HepG2 (cell line): Measurements from ENCODE around the gene NOS1AP. TPM values are rescaled to one million over a fixed set of nuclear protein-coding genes. Genes with fewer than 3 reads are reported as not detected.

Experiments
- CEBPZ ChIP-seq: IDR thresholded peaks from 2 replicates; pipeline ENCODE4 v1.6.1; 2012; ENCODE audit warnings: low read length, improper control_type of control experiment
- EEA1 ChIP-seq: sonication (generic); formaldehyde crosslinking; IDR thresholded peaks from 2 replicates; pipeline ENCODE4 v1.5.1; 2020; ENCODE audit warnings: mild to moderate bottlenecking, missing genetic modification reagents, borderline replicate concordance
- FIP1L1 ChIP-seq: fragments of 200-400 bp; formaldehyde crosslinking; IDR thresholded peaks from 2 replicates; pipeline ENCODE4 v1.6.1; 2018; ENCODE audit warnings: low read depth, mild to moderate bottlenecking, low read length, moderate library complexity, borderline replicate concordance; ENCODE audit not compliant: insufficient read depth
- GRHL1 ChIP-seq: sonication (generic); formaldehyde crosslinking; conservative IDR thresholded peaks from 2 replicates; pipeline ENCODE4 v1.8.0; 2022; ENCODE audit warnings: missing genetic modification reagents
- GTF3A ChIP-seq: sonication (generic); formaldehyde crosslinking; conservative IDR thresholded peaks from 2 replicates; pipeline ENCODE4 v1.4.0; 2020; ENCODE audit warnings: mild to moderate bottlenecking, missing genetic modification reagents
- HHEX ChIP-seq: IDR thresholded peaks from 2 replicates; pipeline ENCODE4 v1.6.1; 2016; ENCODE audit warnings: control low read depth
- KLF6 ChIP-seq: IDR thresholded peaks from 2 replicates; pipeline ENCODE4 v1.8.0; 2016; ENCODE audit warnings: missing biosample characterization, missing genetic modification reagents
- KMT2B ChIP-seq: IDR thresholded peaks from 2 replicates; pipeline ENCODE4 v1.6.1; 2016; ENCODE audit warnings: missing genetic modification reagents, missing compliant biosample characterization
- MED8 ChIP-seq: sonication (generic); formaldehyde crosslinking; IDR thresholded peaks from 2 replicates; pipeline ENCODE4 v1.8.1; 2023; ENCODE audit warnings: mild to moderate bottlenecking, missing genetic modification reagents; ENCODE audit not compliant: insufficient replicate concordance
- SOX6 ChIP-seq, 2 experiments: fragments of 450-650 bp in 1 of 2; sonication (generic) in 1 of 2; formaldehyde crosslinking in 1 of 2; IDR thresholded peaks; 2 replicates each; pipeline versions ENCODE4 v1.4.0 to v1.6.1; 2017 to 2020; ENCODE audit warnings: antibody characterized with exemption in 1 of 2, mild to moderate bottlenecking in 1 of 2, missing genetic modification reagents in 1 of 2
- TCF7L2 ChIP-seq: IDR thresholded peaks from 2 replicates; pipeline ENCODE4 v1.6.1; 2011; ENCODE audit warnings: mild to moderate bottlenecking, low read depth, low read length, moderate library complexity
- TMF1 ChIP-seq: sonication (generic); formaldehyde crosslinking; IDR thresholded peaks from 2 replicates; pipeline ENCODE4 v1.8.1; 2022; ENCODE audit warnings: low read depth, missing genetic modification reagents
- ZFAT ChIP-seq: sonication (generic); formaldehyde crosslinking; conservative IDR thresholded peaks from 2 replicates; pipeline ENCODE4 v1.8.1; 2023; ENCODE audit warnings: missing genetic modification reagents, inconsistent platforms
- ZGPAT ChIP-seq: IDR thresholded peaks from 2 replicates; pipeline ENCODE4 v1.6.1; 2016; ENCODE audit warnings: mild to moderate bottlenecking
- ZMYM2 ChIP-seq: sonication (generic); formaldehyde crosslinking; IDR thresholded peaks from 2 replicates; pipeline ENCODE4 v1.8.0; 2022; ENCODE audit warnings: mild to moderate bottlenecking, missing genetic modification reagents
- ZNF598 ChIP-seq: sonication (generic); formaldehyde crosslinking; IDR thresholded peaks from 2 replicates; pipeline ENCODE4 v1.5.1; 2020; ENCODE audit warnings: mild to moderate bottlenecking, missing genetic modification reagents, borderline replicate concordance
- ZNF879 ChIP-seq: sonication (generic); formaldehyde crosslinking; IDR thresholded peaks from 2 replicates; pipeline ENCODE4 v1.8.1; 2023; ENCODE audit warnings: missing genetic modification reagents
- polyA plus RNA-seq, 8 experiments: library from polyadenylated mRNA; depleted of rRNA in 3 of 8; stranded (reverse) in 7 of 8; unstranded in 1 of 8; fragments of >200 nt; fragmentation: Illumina TruSeq in 4 of 8; extraction: Trizol in 4 of 8; gene quantifications; 2 replicates each; pipeline versions ENCODE4 v1.2.1 to v1.2.3, GENCODE V29; 2011 to 2016; ENCODE audit warnings: low read depth in 4 of 8, missing spikeins in 1 of 8, mixed read lengths in 1 of 8; ENCODE audit not compliant: insufficient read depth in 1 of 8
- total RNA-seq, 5 experiments: library from RNA; depleted of rRNA; stranded (reverse); fragments of >200 nt; fragmentation: Illumina TruSeq; extraction: Trizol; gene quantifications; 2 replicates each; pipeline ENCODE4 v1.2.3, GENCODE V29; 2016; ENCODE audit warnings: low read depth in 1 of 5
- TF ChIP-seq, protein P1 (sequence below): sonication (generic); formaldehyde crosslinking; IDR thresholded peaks from 2 replicates; pipeline ENCODE4 v1.8.1; 2023; ENCODE audit warnings: mild to moderate bottlenecking, inconsistent platforms, moderate library complexity, missing genetic modification reagents, borderline replicate concordance
- TF ChIP-seq, protein P2 (sequence below): sonication (generic); formaldehyde crosslinking; IDR thresholded peaks from 2 replicates; pipeline ENCODE4 v1.8.1; 2023; ENCODE audit warnings: missing genetic modification reagents, inconsistent platforms, borderline replicate concordance
- TF ChIP-seq, protein P3 (sequence below): IDR thresholded peaks from 2 replicates; pipeline ENCODE4 v1.6.1; 2016; ENCODE audit warnings: missing compliant biosample characterization, missing genetic modification reagents, borderline replicate concordance

Gene NOS1AP
- total and polyA plus RNA-seq, 2 of the 13 experiments (the other 11 are each of a cell fraction or from before 2014, with no cell fraction given): 2.0 to 3.3 TPM

DNA sequence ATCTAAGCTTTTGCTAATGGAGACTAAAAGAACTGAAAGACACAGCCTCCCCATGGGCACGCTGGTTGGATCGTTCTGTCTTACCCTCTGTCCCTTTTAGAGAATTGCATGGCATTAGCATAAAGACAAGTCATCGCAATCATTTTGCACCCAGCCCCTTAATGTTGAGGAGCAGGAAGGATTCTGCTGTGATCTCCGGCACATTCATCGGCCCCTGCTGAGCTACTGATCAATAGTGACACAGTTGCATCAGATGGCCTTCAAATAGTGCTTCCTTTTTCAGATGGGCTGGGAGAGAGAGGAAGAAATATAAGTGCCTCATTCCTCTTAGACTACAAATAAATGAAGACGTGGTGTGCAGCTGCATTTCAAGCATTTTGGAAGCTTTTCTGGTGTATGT is 75.4 kb downstream of the NOS1AP start (continued):
- no peak for TF ChIP-seq TMF1 (CRISPR knock-in tag)
- TF ChIP-seq, protein P1, sequence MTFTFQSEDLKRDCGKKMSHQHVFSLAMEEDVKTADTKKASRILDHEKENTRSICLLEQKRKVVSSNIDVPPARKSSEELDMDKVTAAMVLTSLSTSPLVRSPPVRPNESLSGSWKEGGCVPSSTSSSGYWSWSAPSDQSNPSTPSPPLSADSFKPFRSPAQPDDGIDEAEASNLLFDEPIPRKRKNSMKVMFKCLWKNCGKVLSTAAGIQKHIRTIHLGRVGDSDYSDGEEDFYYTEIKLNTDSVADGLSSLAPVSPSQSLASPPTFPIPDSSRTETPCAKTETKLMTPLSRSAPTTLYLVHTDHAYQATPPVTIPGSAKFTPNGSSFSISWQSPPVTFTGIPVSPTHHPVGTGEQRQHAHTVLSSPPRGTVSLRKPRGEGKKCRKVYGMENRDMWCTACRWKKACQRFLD (CRISPR knock-in tag): no peak
- TF ChIP-seq SOX6 (IDR thresholded peaks at IDR 0.05): no peak
- TF ChIP-seq SOX6 (CRISPR knock-in tag; IDR thresholded peaks at IDR 0.05): peak; percentile 49
- no peak for TF ChIP-seq FIP1L1
- no peak for TF ChIP-seq GTF3A (CRISPR knock-in tag)
- TF ChIP-seq KLF6 (CRISPR knock-in tag): 0 out of 2 replicates have a peak, but pooled peaks have one; percentile 16
- TF ChIP-seq KMT2B (CRISPR knock-in tag): no peak
- TF ChIP-seq TCF7L2: no peak
- TF ChIP-seq CEBPZ: no peak
- TF ChIP-seq HHEX (CRISPR knock-in tag): no peak
- no peak for TF ChIP-seq ZMYM2 (CRISPR knock-in tag)
- no peak for TF ChIP-seq MED8 (CRISPR knock-in tag)
- TF ChIP-seq ZGPAT (CRISPR knock-in tag): no peak; the same call in 1 of the 2 replicates
- TF ChIP-seq GRHL1: no peak
- TF ChIP-seq ZNF598 (CRISPR knock-in tag): no peak
- TF ChIP-seq ZNF879 (CRISPR knock-in tag): no peak
- TF ChIP-seq ZFAT (CRISPR knock-in tag): no peak
- TF ChIP-seq, protein P2, sequence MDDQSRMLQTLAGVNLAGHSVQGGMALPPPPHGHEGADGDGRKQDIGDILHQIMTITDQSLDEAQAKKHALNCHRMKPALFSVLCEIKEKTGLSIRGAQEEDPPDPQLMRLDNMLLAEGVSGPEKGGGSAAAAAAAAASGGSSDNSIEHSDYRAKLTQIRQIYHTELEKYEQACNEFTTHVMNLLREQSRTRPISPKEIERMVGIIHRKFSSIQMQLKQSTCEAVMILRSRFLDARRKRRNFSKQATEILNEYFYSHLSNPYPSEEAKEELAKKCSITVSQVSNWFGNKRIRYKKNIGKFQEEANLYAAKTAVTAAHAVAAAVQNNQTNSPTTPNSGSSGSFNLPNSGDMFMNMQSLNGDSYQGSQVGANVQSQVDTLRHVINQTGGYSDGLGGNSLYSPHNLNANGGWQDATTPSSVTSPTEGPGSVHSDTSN (CRISPR knock-in tag): no peak
- TF ChIP-seq, protein P3, sequence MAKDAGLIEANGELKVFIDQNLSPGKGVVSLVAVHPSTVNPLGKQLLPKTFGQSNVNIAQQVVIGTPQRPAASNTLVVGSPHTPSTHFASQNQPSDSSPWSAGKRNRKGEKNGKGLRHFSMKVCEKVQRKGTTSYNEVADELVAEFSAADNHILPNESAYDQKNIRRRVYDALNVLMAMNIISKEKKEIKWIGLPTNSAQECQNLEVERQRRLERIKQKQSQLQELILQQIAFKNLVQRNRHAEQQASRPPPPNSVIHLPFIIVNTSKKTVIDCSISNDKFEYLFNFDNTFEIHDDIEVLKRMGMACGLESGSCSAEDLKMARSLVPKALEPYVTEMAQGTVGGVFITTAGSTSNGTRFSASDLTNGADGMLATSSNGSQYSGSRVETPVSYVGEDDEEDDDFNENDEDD (CRISPR knock-in tag): no peak
- no peak for TF ChIP-seq EEA1
